Measurements from ENCODE around the gene PIP4P1. TPM values are rescaled to one million over a fixed set of nuclear protein-coding genes. Genes with fewer than 3 reads are reported as not detected.

The PIP4P1 gene
- total RNA-seq, 4 donors from 2014 or later: 11.8 to 29.7 (median 23.9) TPM

- H3K27ac ChIP-seq: no peak overlapping the region
- H3K36me3 ChIP-seq: no peaks in the 10 kb centered on the region
- H3K4me1 ChIP-seq: no peaks in the 10 kb centered on the region
- no peaks in the 10 kb centered on the region for H3K27me3 ChIP-seq
- TF ChIP-seq EP300 (IDR thresholded peaks at IDR 0.05): no peak
- TF ChIP-seq CTCF (IDR thresholded peaks at IDR 0.05): no peak
- TF ChIP-seq POLR2A (IDR thresholded peaks at IDR 0.05): no peak
- WGBS, 2 donors: 93 to 96% methylated on average over 2 of the region's 2 CpGs
- H3K4me3 ChIP-seq: no peak overlapping the region
- DNase-seq (ENCODE audit: low spot score in 2 of 2): no peak
- no peaks in the 10 kb centered on the region for H3K9me3 ChIP-seq
Observed at GRCh38 chr14:20501346-20501745, 40.1 kb upstream of the PIP4P1 start.

GRCh38 chr14:20499881-20500280, 38.6 kb upstream of the PIP4P1 start:
- WGBS, 2 donors: 75 to 79% methylated on average over 5 of the region's 5 CpGs
- H3K9me3 ChIP-seq: no peaks in the 10 kb centered on the region
- no peaks in the 10 kb centered on the region for H3K36me3 ChIP-seq
- H3K4me1 ChIP-seq: no peaks in the 10 kb centered on the region
- H3K27ac ChIP-seq: no peak overlapping the region
- no peak overlapping the region for H3K4me3 ChIP-seq
- DNase-seq (ENCODE audit: low spot score in 2 of 2): no peak
- H3K27me3 ChIP-seq: no peaks in the 10 kb centered on the region
- TF ChIP-seq POLR2A (IDR thresholded peaks at IDR 0.05) (no peak), CTCF (IDR thresholded peaks at IDR 0.05) (no peak), EP300 (IDR thresholded peaks at IDR 0.05) (no peak)

- Histone ChIP-seq H3K27me3 (no peaks in the 10 kb centered on the region), H3K27ac (no peak overlapping the region), H3K4me3 (no peak overlapping the region), H3K4me1 (no peaks in the 10 kb centered on the region), H3K36me3 (no peaks in the 10 kb centered on the region), H3K9me3 (no peaks in the 10 kb centered on the region)
- DNase-seq (ENCODE audit: low spot score in 2 of 2): no peak
- 39 to 41% methylated on average over 4 of the region's 4 CpGs for WGBS, 2 donors
- TF ChIP-seq CTCF (IDR thresholded peaks at IDR 0.05): no peak
- no peak for TF ChIP-seq EP300 (IDR thresholded peaks at IDR 0.05)
- no peak for TF ChIP-seq POLR2A (IDR thresholded peaks at IDR 0.05)
Observed at GRCh38 chr14:20499108-20499507, 37.9 kb upstream of the PIP4P1 start.

GRCh38 chr14:20498622-20499021, 37.4 kb upstream of the PIP4P1 start:
- no peak overlapping the region for H3K4me3 ChIP-seq
- DNase-seq (ENCODE audit: low spot score in 2 of 2): no peak
- 73 to 87% methylated on average over 2 of the region's 2 CpGs for WGBS, 2 donors
- H3K4me1 ChIP-seq: no peaks in the 10 kb centered on the region
- no peaks in the 10 kb centered on the region for H3K9me3 ChIP-seq
- no peak overlapping the region for H3K27ac ChIP-seq
- no peaks in the 10 kb centered on the region for H3K36me3 ChIP-seq
- no peak for TF ChIP-seq EP300 (IDR thresholded peaks at IDR 0.05)
- H3K27me3 ChIP-seq: no peaks in the 10 kb centered on the region

- no peaks in the 10 kb centered on the region for H3K36me3 ChIP-seq
- 78 to 80% methylated on average over 8 of the region's 8 CpGs for whole genome bisulfite sequencing, 2 donors
- H3K27ac ChIP-seq: no peak overlapping the region
- no peak overlapping the region for H3K4me3 ChIP-seq
- no peaks in the 10 kb centered on the region for H3K4me1 ChIP-seq
- no peaks in the 10 kb centered on the region for H3K27me3 ChIP-seq
- no peaks in the 10 kb centered on the region for H3K9me3 ChIP-seq
- no peak for DNase-seq (ENCODE audit: low spot score in 2 of 2)
- TF ChIP-seq CTCF (IDR thresholded peaks at IDR 0.05) (no peak), POLR2A (IDR thresholded peaks at IDR 0.05) (no peak), EP300 (IDR thresholded peaks at IDR 0.05) (no peak)
Observed at GRCh38 chr14:20494935-20495766, 33.9 kb upstream of the PIP4P1 start.

Data from tibial nerve (tissue), 4 donors.